Endothelial cell of umbilical vein (primary cell): Measurements from ENCODE around the gene PEX7. TPM values are rescaled to one million over a fixed set of nuclear protein-coding genes. Genes with fewer than 3 reads are reported as not detected.

ENCODE experiments used
- BruUV-seq: library from RNA; stranded (reverse); fragments of 400-500 nt; replicated peaks from 2 replicates; lab custom pipeline; 2021; lab: Mats Ljungman, UMichigan
- CTCF ChIA-PET: fragments of 300-600, 350-600 bp; sonication (Branson Sonifier 250); formaldehyde crosslinking; loops from one replicate; lab custom pipeline; 2021; ENCODE audit warnings: antibody characterized with exemption, inconsistent platforms; lab: Charles Lee
- POLR2A ChIA-PET: fragments of 300-600, 350-600 bp; sonication (Branson Sonifier 250); formaldehyde crosslinking; loops from one replicate; lab custom pipeline; 2021; ENCODE audit warnings: antibody characterized with exemption, inconsistent platforms; lab: Charles Lee
- DNase-seq: peaks from one replicate; pipeline ENCODE4 v3.0.0-alpha.2; 2011; ENCODE audit warnings: low read depth, low spot score
- FAIRE-seq: peaks from 2 replicates; lab custom pipeline; 2011; peaks lifted over from hg19 to GRCh38; lab: Jason Lieb, UNC
- H2AFZ ChIP-seq: 2 replicates; pipeline ENCODE4 v1.6.0; 2012; ENCODE audit warnings: low read depth, low read length, control low read depth, inconsistent platforms
- H3K27ac ChIP-seq: 2 replicates; pipeline ENCODE4 v1.5.1; 2011; ENCODE audit warnings: low read depth, mild to moderate bottlenecking, control low read depth, low read length, moderate library complexity; ENCODE audit not compliant: insufficient read depth
- H3K27me3 ChIP-seq, 2 experiments: 2 replicates each; pipeline versions ENCODE4 v1.6.0 to v1.6.1; 2011; ENCODE audit warnings: low read length in 2 of 2, mixed read lengths in 1 of 2; ENCODE audit not compliant: control insufficient read depth in 2 of 2, insufficient read depth in 2 of 2
- H3K36me3 ChIP-seq, 2 experiments: 2 replicates in 1 of 2; 3 replicates in 1 of 2; pipeline ENCODE4 v1.5.1; 2011; ENCODE audit warnings: low read length in 2 of 2, mild to moderate bottlenecking in 1 of 2, moderate library complexity in 1 of 2; ENCODE audit not compliant: control insufficient read depth in 2 of 2, insufficient read depth in 2 of 2; ENCODE audit errors: extremely low read depth in 1 of 2
- H3K4me1 ChIP-seq: 3 replicates; pipeline ENCODE4 v1.5.1; 2011; ENCODE audit warnings: mild to moderate bottlenecking, low read length; ENCODE audit not compliant: control insufficient read depth, insufficient read depth; ENCODE audit errors: extremely low read depth
- H3K4me2 ChIP-seq: 2 replicates; pipeline ENCODE4 v1.6.1; 2011; ENCODE audit warnings: low read length, control low read depth, mixed read lengths; ENCODE audit not compliant: insufficient read depth
- H3K4me3 ChIP-seq, 3 experiments: fragments of 200-600 bp in 1 of 3; sonication (generic), shearing (Covaris generic) in 1 of 3; replicated peaks in 1 of 3; 2 replicates each; pipeline ENCODE4 v1.5.1; 2011 to 2016; ENCODE audit warnings: control low read depth in 3 of 3, low read length in 3 of 3, mild to moderate bottlenecking in 2 of 3, inconsistent platforms in 1 of 3, low read depth in 1 of 3, moderate library complexity in 1 of 3; ENCODE audit not compliant: insufficient read depth in 1 of 3
- H3K79me2 ChIP-seq: 2 replicates; pipeline ENCODE4 v1.6.0; 2012; ENCODE audit warnings: low read length, inconsistent platforms; ENCODE audit not compliant: control insufficient read depth, insufficient read depth
- H3K9ac ChIP-seq: replicated peaks from 2 replicates; pipeline ENCODE3; 2011; ENCODE audit warnings: low read length, control low read depth; ENCODE audit not compliant: insufficient read depth; ENCODE audit errors: extremely low read depth
- H3K9me1 ChIP-seq: replicated peaks from 3 replicates; pipeline ENCODE4 v1.6.0; 2011; ENCODE audit warnings: mild to moderate bottlenecking, low read length; ENCODE audit not compliant: control insufficient read depth, insufficient read depth; ENCODE audit errors: extremely low read depth
- H3K9me3 ChIP-seq: replicated peaks from 2 replicates; pipeline ENCODE4 v1.5.1; 2012; ENCODE audit warnings: low read length, inconsistent platforms; ENCODE audit not compliant: control insufficient read depth, insufficient read depth
- H4K20me1 ChIP-seq: replicated peaks from 2 replicates; pipeline ENCODE3; 2011; ENCODE audit warnings: mild to moderate bottlenecking, low read length; ENCODE audit not compliant: control insufficient read depth, insufficient read depth; ENCODE audit errors: extremely low read depth
- EZH2 ChIP-seq: IDR thresholded peaks from 2 replicates; pipeline ENCODE4 v1.6.1; 2012; ENCODE audit warnings: borderline replicate concordance, low read depth, mild to moderate bottlenecking, moderate library complexity, low read length, inconsistent platforms; ENCODE audit not compliant: severe bottlenecking
- FOS ChIP-seq: IDR thresholded peaks from 2 replicates; pipeline ENCODE4 v1.6.1; 2011; ENCODE audit warnings: mild to moderate bottlenecking, low read length, moderate library complexity, borderline replicate concordance; ENCODE audit not compliant: insufficient read depth
- GATA2 ChIP-seq: IDR thresholded peaks from 2 replicates; pipeline ENCODE4 v1.7.0; 2011; ENCODE audit warnings: low read depth, mild to moderate bottlenecking, moderate library complexity, mixed read lengths, low read length; ENCODE audit not compliant: insufficient read length, insufficient read depth
- JUN ChIP-seq: IDR thresholded peaks from 2 replicates; pipeline ENCODE4 v1.6.1; 2011; ENCODE audit warnings: borderline replicate concordance, low read depth; ENCODE audit not compliant: insufficient read length, insufficient read depth
- MYC ChIP-seq: IDR thresholded peaks from one replicate; pipeline ENCODE4 v1.6.1; 2011; ENCODE audit warnings: mild to moderate bottlenecking, low read depth, low read length
- POLR2A ChIP-seq: IDR thresholded peaks from 2 replicates; pipeline ENCODE4 v1.6.1; 2012; ENCODE audit warnings: low read depth, mild to moderate bottlenecking, control low read depth, low read length
- POLR2AphosphoS5 ChIP-seq: IDR thresholded peaks from 2 replicates; pipeline ENCODE4 v1.6.1; 2012; ENCODE audit warnings: low read depth, mild to moderate bottlenecking, control low read depth, low read length, moderate library complexity; ENCODE audit not compliant: insufficient read depth
- dilution Hi-C: fragments of 300-500 bp; cut with MboI; formaldehyde crosslinking; loops from one replicate; pipeline ENCODE4 v1.15.0; 2019; ENCODE audit warnings: low sequenced_read_pairs; ENCODE audit not compliant: extremely low pct_ligation_motif_present
- intact Hi-C: fragments of 100-400 bp; cut with micrococcal nuclease; formaldehyde crosslinking; loops from one replicate; pipeline ENCODE4 v1.10.0; 2022
- polyA plus RNA-seq, 4 experiments: library from polyadenylated mRNA; depleted of rRNA in 3 of 4; stranded (reverse) in 3 of 4; unstranded in 1 of 4; fragments of >200 nt; gene quantifications; 2 replicates each; pipeline versions ENCODE4 v1.2.1 to v1.2.3, GENCODE V29; 2011 to 2012; ENCODE audit warnings: missing spikeins in 1 of 4
- total RNA-seq: library from RNA; stranded (reverse); gene quantifications from 2 replicates; pipeline ENCODE4 v1.2.3, GENCODE V29; 2021
- TF ChIP-seq, protein P1 (sequence below): IDR thresholded peaks from 2 replicates; pipeline ENCODE4 v1.6.1; 2011; ENCODE audit not compliant: insufficient read depth, insufficient read length
- TF ChIP-seq, protein P2 (sequence below), 2 donors: IDR thresholded peaks; 1 replicate in 1 of 2; 2 replicates in 1 of 2; pipeline ENCODE4 v1.5.1; 2011; ENCODE audit warnings: low read length in 2 of 2, mild to moderate bottlenecking in 2 of 2, moderate library complexity in 2 of 2, control low read depth in 1 of 2, inconsistent platforms in 1 of 2, low read depth in 1 of 2; ENCODE audit not compliant: insufficient read depth in 1 of 2; ENCODE audit errors: extremely low read depth in 1 of 2

PEX7 gene
- total and polyA plus RNA-seq, 2 donors (not counting 3 experiments of a cell fraction or from before 2014, with no cell fraction given) = 3.7 to 5.7 TPM

DNA sequence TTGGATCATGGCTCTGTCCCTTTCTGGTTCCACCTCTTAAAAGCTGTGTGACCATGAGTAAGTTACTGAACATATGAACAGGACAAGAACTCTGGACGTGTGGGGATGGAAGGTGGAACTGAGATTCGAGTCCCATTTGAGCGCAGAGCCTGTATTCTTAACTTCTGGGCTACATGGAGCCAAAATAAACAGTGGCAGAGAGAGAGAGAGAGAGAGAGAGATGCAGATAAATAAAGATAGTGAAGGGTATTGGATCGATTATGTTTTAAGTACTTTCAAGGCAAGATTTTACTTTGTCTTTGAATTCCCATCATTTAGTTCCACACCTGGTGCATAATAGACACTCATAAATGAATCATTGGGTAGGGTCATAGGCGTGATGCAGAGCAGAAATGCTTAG lies 139.5 kb downstream of the PEX7 start:
- no peak for DNase-seq
- FAIRE-seq = no peak
- H3K9ac ChIP-seq = no peak overlapping the region
- no peak overlapping the region for H2AFZ ChIP-seq
- no peaks in the 10 kb centered on the region for H3K4me1 ChIP-seq
- no peaks in the 10 kb centered on the region for H3K9me3 ChIP-seq
- no TSS peak for BruUV-seq
- no peak overlapping the region for H3K4me3 ChIP-seq
- H3K4me2 ChIP-seq = no peak overlapping the region
- H4K20me1 ChIP-seq = no peaks in the 10 kb centered on the region
- H3K9me1 ChIP-seq = no peaks in the 10 kb centered on the region
- H3K36me3 ChIP-seq = no peaks in the 10 kb centered on the region
- TF ChIP-seq JUN (no peak), POLR2A (no peak), GATA2 (no peak), MYC (no peak), EZH2 (no peak), POLR2AphosphoS5 (no peak), FOS (no peak)
- TF ChIP-seq, protein P1, sequence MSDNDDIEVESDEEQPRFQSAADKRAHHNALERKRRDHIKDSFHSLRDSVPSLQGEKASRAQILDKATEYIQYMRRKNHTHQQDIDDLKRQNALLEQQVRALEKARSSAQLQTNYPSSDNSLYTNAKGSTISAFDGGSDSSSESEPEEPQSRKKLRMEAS = no peak
- TF ChIP-seq, protein P2, sequence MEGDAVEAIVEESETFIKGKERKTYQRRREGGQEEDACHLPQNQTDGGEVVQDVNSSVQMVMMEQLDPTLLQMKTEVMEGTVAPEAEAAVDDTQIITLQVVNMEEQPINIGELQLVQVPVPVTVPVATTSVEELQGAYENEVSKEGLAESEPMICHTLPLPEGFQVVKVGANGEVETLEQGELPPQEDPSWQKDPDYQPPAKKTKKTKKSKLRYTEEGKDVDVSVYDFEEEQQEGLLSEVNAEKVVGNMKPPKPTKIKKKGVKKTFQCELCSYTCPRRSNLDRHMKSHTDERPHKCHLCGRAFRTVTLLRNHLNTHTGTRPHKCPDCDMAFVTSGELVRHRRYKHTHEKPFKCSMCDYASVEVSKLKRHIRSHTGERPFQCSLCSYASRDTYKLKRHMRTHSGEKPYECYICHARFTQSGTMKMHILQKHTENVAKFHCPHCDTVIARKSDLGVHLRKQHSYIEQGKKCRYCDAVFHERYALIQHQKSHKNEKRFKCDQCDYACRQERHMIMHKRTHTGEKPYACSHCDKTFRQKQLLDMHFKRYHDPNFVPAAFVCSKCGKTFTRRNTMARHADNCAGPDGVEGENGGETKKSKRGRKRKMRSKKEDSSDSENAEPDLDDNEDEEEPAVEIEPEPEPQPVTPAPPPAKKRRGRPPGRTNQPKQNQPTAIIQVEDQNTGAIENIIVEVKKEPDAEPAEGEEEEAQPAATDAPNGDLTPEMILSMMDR (IDR thresholded peaks at IDR 0.05; ENCODE audit: extremely low read depth in 1 of 2, insufficient read depth in 1 of 2, low read depth in 1 of 2, low read length in 2 of 2) = no peak
- POLR2A ChIA-PET = no interaction called here
- peaks cover 0 to 10% of the 10 kb centered on the region in 2 experiments for H3K27me3 ChIP-seq
- dilution Hi-C loops = no loop called here
- no peaks in the 10 kb centered on the region for H3K79me2 ChIP-seq
- no peak overlapping the region for H3K27ac ChIP-seq
- CTCF ChIA-PET = no interaction called here
- intact Hi-C loops = no loop called here
